ENCODE results near the gene RASSF5.
"Not testable (repeated sequence)": the region's sequence is repeated elsewhere in the genome, so short reads cannot be mapped to it uniquely, and the experiment has no call there.

RASSF5 gene

GRCh38 chr1:206477110-206477509, 30.2 kb upstream of the RASSF5 start:
- no peak for DNase-seq

GRCh38 chr1:206477581-206478380, 29.6 kb upstream of the RASSF5 start:
- DNase-seq, result no peak

DNA sequence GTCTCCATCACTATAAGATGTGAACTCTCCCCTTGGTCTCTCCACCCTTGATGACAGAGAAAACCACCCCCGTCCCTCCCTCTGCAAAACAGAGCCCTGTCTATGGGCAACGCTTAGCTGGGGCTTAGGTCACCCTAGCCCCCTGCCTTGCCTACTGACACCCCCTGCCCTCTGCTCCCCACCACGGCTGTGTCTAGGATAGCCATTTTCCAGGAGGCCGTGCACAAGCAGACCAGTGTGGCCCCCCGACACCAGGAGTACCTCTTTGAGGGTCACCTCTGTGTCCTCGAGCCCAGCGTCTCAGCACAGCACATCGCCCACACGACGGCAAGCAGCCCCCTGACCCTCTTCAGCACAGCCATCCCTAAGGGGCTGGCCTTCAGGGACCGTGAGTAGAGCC, 28.6 kb upstream of the RASSF5 start:
- no peak for DNase-seq

- peak; percentile 64 for DNase-seq
Measured at GRCh38 chr1:206479183-206480125, 27.9 kb upstream of the RASSF5 start.

DNA sequence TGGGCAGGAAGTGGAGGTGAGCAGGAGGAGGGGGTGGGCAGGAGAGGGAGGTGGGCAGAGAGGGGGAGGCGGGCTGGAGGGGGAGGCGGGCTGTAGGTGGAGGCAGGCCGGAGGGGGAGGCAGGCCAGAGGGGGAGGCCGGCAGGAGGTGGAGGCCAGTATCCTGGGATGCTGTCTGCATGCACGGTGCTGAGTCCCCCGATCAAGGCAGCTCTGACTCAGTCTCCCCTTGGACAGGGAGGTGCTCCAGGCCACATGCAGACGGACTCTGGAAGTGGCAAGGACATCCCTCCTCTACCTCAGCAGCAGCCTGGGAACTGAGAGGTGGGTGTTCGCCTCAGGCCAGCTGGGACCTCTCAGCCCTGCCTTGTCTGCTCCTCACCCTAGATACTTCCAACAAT, 27.1 kb upstream of the RASSF5 start:
- DNase-seq, result no peak

DNA sequence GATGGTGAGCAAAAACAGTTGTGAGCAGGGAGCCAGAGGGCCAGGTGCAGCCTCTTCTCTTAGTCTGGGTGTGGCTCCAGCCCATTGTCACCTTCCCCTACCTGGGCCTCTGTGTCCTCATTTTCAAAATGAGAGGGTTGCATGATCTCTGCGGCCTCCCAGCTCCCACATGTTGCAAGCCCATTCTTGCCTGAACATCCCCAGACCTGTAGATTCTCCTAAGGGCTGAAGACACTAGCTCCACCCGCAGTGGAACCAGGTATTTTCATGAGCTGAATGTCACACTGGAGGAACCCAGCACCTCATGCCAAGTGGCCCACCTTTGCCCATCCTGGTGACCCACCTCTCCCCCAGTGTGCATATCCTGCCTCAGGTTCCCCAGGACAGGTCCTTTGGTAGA, 24.7 kb upstream of the RASSF5 start:
- DNase-seq, result no peak

DNA sequence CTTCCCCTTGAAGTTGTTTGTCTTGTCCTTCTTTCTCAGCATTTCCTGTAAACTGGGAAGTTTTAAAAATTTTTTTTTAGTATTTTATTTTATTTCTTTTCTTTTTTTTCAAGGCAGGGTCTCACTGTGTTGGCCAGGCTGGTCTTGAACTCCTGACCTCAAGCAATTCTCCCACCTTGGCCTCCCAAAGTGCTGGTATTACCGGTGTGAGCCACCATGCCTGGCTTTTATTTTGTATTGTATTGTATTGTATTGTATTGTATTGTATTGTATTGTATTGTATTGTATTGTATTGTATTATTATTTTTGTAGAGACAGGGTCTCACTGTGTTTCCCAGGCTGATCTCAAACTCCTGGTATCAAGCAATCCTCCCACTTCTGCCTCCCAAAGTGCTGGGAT, 23.5 kb upstream of the RASSF5 start:
- not testable (repeated sequence) for DNase-seq

DNA sequence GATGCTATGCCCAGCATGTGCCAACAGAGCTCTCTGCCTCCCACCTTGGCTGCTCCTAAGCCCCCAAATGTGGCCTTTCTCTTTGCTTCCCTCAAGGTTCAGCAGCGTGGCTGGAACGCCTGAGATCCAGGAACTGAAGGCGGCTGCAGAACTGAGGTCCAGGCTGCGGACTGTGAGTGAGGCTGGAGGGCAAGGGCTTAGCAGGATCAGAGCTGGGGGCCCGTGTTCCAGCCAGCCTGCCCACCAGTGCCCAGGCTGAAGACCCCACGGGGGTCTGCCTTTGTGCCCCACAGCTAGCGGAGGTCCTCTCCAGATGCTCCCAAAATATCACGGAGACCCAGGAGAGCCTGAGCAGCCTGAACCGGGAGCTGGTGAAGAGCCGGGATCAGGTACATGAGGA, 22.4 kb upstream of the RASSF5 start:
- DNase-seq, result no peak

DNA sequence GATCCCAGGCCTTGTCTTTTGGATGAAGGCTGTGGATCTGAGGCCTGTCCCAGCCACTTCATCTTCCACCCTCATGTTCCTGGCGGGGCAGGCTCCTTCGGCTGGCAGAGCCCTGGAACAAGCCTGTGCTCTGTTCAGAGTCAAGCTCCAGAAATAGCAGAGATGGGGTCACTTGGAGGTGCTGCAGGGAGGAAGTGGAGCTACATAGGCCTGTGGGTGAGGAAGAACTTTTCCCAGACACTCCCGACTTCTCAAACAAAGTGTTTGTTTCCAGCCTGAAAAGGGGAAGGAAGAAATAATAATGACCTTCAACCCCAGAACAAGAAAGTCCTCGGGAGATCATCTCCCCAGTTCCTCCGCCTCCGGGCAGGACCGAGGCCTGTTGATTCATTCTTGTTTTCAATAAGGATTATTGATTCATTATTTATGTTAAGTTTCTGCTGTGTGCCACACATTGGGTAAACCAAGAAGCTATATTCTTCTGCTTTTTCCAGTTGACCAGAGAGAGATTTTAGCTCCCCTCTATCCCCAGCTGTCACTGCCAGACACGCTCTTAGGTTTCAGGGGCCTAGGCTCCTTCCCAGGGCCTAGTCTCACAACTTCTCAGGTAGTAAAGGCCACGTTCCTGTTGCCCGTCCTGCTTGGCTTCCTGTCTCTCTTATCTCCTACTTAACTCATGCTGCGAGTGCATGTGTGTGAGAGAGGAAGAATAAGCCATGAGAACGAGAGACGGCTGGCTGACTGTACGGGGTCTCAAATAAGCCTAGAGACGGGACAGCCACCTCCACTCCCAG, 20.1 kb upstream of the RASSF5 start:
- DNase-seq, result peak; percentile 63

DNA sequence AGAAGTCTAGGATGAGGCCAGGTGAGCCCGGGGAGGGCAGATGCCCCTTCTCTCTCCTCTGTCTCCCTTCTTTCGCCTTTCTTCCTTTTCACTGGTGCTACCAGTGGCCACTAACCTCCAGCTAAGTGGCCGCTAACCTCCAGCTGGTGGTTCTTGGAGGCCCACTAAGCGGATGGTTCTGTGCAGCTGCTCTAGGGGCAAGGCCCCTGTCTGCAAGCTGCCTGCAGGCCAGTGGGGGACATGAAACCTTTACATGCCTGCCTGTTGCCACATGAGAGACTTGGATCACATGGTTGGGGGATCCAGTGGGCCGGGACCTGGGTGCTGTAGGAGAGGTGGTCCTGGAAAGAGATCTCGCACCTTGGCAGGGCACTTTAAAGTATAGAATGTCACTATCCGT, 19.4 kb upstream of the RASSF5 start:
- DNase-seq, result no peak

- DNase-seq, result peak; percentile 57
Measured at GRCh38 chr1:206488466-206488865, 18.9 kb upstream of the RASSF5 start.

- peak; percentile 60 for DNase-seq
Measured at GRCh38 chr1:206489980-206490770, 17.2 kb upstream of the RASSF5 start.

DNA sequence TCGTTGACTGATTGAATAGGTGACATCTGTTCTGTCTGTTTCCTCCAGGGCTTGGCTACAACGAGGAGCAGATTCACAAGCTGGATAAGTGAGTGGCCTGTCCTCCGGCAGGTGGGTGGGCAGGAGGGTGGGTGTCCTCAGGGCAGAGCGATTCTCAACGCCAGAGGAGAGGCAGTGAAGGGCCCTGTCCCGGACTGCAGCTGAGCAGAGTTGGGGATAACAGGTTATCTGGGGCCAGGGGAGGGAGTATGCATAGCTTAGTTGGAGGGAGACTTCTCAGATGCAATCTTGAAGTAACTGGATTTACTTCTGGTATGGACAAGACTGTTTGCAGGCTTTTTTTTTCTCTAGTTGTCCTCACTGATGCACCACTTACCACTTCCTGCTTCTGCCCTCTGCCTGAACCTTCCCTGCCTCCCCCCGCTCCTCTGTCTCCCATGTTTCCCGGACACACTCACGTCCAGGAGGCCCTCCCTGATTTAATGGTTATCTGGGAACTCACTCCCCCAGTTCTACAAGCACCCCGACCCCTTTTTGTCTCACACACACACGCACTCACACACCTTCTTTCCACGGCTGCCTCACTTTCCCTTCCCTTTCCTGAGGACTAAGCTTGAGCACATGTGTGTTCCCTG, 16.4 kb upstream of the RASSF5 start:
- no peak for DNase-seq

DNA sequence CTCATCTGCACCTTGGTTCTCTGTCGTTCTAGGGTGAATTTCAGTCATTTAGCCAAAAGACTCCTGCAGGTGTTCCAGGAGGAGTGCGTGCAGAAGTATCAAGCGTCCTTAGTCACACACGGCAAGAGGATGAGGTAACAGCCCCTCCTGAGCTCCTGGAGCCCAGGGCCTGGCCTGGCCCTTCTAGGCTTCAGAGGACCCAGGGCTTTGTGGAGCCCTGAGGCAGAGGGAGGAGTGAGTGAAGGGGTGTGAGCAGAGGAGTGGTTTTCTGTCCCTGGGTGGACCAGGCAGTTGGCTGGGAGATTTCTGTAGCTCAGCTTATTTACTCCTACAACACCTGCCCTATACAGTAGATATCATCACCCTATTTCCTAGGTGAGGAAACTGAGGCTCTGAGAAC, 15.7 kb upstream of the RASSF5 start:
- no peak for DNase-seq

- DNase-seq, result no peak
Measured at GRCh38 chr1:206492589-206492988, 14.7 kb upstream of the RASSF5 start.

GRCh38 chr1:206493279-206493678, 14.1 kb upstream of the RASSF5 start:
- no peak for DNase-seq

GRCh38 chr1:206495011-206495461, 12.3 kb upstream of the RASSF5 start:
- no peak for DNase-seq

DNA sequence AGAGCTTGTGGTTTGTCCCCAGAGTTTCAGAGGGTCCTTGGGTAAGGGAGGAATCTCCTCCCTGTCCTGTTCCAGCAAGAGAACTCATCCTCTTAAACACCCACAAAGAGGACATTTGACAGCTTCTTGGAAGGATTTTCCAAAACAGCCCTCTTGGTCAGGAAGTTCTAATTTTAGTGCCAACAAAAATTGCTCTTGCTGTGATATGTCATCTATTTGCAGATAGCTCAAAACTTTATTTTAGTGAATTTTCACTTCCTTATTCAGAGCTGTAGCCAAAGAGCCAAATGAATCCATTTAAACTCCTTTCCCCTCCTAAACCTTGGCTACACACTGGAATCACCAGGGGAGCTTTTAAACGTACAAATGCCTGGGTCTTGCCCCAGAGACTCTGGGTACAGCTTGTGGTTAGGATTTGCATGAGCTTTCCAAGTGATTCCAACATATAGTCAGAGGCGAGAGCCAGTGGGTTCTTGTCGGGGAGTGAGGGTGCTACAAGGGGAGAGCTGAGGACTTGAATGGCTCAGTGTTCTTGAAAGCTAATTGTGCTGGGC, 11.8 kb upstream of the RASSF5 start:
- DNase-seq, result peak; percentile 60

GRCh38 chr1:206496131-206496793, 11.1 kb upstream of the RASSF5 start:
- peak; percentile 91 for DNase-seq

DNA sequence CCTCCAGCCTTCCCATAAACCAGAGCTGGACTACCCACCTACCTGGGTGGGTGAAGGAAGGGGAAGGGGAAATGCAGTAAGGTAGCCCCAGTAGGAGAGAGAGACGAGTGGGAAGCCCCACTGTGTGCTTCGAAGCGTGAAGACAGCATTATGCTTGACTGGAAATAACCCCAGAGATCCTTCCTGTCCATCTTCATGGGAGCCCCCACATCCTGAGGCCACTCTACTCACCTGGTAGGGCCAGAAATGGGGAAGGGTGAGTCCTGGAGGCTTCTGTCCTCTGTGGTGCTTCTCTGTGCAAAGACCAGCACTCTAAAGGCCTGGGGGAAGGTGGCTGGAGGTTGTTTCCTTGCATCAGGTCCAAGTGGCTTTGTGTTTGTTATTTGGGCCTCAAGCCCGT, 10.0 kb upstream of the RASSF5 start:
- no peak for DNase-seq

GRCh38 chr1:206497774-206498173, 9.6 kb upstream of the RASSF5 start:
- peak; percentile 50 for DNase-seq

All from inflammatory macrophage treated with lipopolysaccharide for 4 hours (primary cell).